Activated CD4-positive, alpha-beta T cell treated with anti-CD3 and anti-CD28 coated beads, Interleukin-2, amount 10 ng/mL, durations not matched to agents 7 days and 5 days (primary cell): ENCODE data around the gene NUCKS1. TPM values are rescaled to one million over a fixed set of nuclear protein-coding genes. Genes with fewer than 3 reads are reported as not detected.
A peak's percentile ranks its signal among the peaks of the same experiment; 100 is the strongest.

Experiments
- CTCF ChIA-PET: fragments of 350-600 bp; sonication (Branson Sonifier 250); formaldehyde crosslinking; loops from one replicate; lab custom pipeline; 2021; ENCODE audit warnings: antibody characterized with exemption; lab: Charles Lee
- POLR2A ChIA-PET: fragments of 350-600 bp; sonication (Branson Sonifier 250); formaldehyde crosslinking; loops from one replicate; lab custom pipeline; 2021; ENCODE audit warnings: antibody characterized with exemption; lab: Charles Lee
- DNase-seq: peaks from one replicate; pipeline ENCODE4 v3.0.0-alpha.2; 2020
- H3K27ac Mint-ChIP-seq: one replicate; pipeline ENCODE4 v1.8.0; 2021; ENCODE audit warnings: mild to moderate bottlenecking, moderate library complexity, mixed read lengths
- H3K27me3 Mint-ChIP-seq: one replicate; pipeline ENCODE4 v1.8.0; 2021; ENCODE audit warnings: mixed read lengths
- H3K36me3 Mint-ChIP-seq: one replicate; pipeline ENCODE4 v1.8.0; 2021; ENCODE audit warnings: low read depth, mixed read lengths
- H3K4me1 Mint-ChIP-seq: one replicate; pipeline ENCODE4 v1.8.0; 2021; ENCODE audit warnings: mixed read lengths
- H3K4me3 Mint-ChIP-seq: one replicate; pipeline ENCODE4 v1.8.0; 2021; ENCODE audit warnings: mild to moderate bottlenecking, moderate library complexity, mixed read lengths
- H3K9me3 Mint-ChIP-seq: one replicate; pipeline ENCODE4 v1.8.0; 2021; ENCODE audit warnings: mixed read lengths
- total RNA-seq, 2 experiments: library from RNA; stranded (reverse); gene quantifications; one replicate each; pipeline ENCODE4 v1.2.3, GENCODE V29; 2021

NUCKS1 gene
- total RNA-seq, 2 experiments from 2014 or later = 218 TPM

- Mint-ChIP-seq H3K4me1 (peaks cover 18% of the 10 kb centered on the region), H3K27ac (no peak overlapping the region), H3K36me3 (no peaks in the 10 kb centered on the region), H3K27me3 (no peaks in the 10 kb centered on the region), H3K9me3 (no peaks in the 10 kb centered on the region), H3K4me3 (no peak overlapping the region)
- POLR2A ChIA-PET = no interaction called here
- CTCF ChIA-PET = interaction anchor here (1.4 to 1.9 kb wide), 2 partner anchors 124 to 182 kb away, joined by 3 to 8 read pairs; no protein-coding TSS in a partner anchor
- DNase-seq = no peak
These were observed 33.4 kb upstream of the NUCKS1 start for GRCh38 chr1:205783433-205783795.

- Mint-ChIP-seq H3K4me1 (peaks cover 18% of the 10 kb centered on the region), H3K36me3 (no peaks in the 10 kb centered on the region), H3K27ac (peak overlapping the region; percentile 84), H3K4me3 (no peak overlapping the region), H3K27me3 (no peaks in the 10 kb centered on the region), H3K9me3 (no peaks in the 10 kb centered on the region)
- CTCF ChIA-PET = interaction anchor here (0.7 to 1.9 kb wide), 8 partner anchors 23 to 191 kb away, joined by 3 to 8 read pairs (median 3); no protein-coding TSS in a partner anchor
- POLR2A ChIA-PET = interaction anchor here (0.6 to 0.9 kb wide), 2 partner anchors 203 to 363 kb away, joined by 3 to 5 read pairs; no protein-coding TSS in a partner anchor
- DNase-seq = peak; percentile 44
These were observed 32.8 kb upstream of the NUCKS1 start for GRCh38 chr1:205782627-205783432.

DNA sequence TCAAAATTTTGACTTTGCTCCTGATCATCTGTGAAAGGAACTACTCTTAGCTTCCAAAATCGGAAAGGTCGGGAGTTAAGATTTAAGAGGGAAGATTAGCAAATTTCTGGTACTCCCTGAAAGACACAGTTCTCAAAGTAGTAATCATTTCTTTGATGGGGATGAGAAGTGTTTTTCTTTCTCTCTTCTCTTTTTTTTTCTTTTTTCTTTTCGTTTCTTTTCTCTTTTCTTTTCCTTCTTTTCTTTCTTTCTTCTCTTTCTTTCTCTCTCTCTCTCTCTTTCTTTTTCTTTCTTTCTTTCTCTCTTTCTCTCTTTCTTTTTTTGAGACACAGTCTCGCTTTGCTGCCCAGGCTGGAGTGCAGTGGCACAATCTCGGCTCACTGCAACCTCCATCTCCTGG, 30.4 kb upstream of the NUCKS1 start:
- no peak overlapping the region for H3K27ac Mint-ChIP-seq
- CTCF ChIA-PET = no interaction called here

GRCh38 chr1:205777994-205778393, 28.0 kb upstream of the NUCKS1 start:
- no peaks in the 10 kb centered on the region for H3K27me3 Mint-ChIP-seq
- H3K36me3 Mint-ChIP-seq = peaks cover 4% of the 10 kb centered on the region
- H3K9me3 Mint-ChIP-seq = no peaks in the 10 kb centered on the region
- no peak overlapping the region for H3K4me3 Mint-ChIP-seq
- no peak overlapping the region for H3K27ac Mint-ChIP-seq
- ChIA-PET POLR2A (interaction anchor here (0.6 kb wide), 1 partner anchor 12 kb away, joined by 3 read pairs; no protein-coding TSS in a partner anchor), CTCF (interaction anchor here (0.9 kb wide), 1 partner anchor 10 kb away, joined by 3 read pairs; no protein-coding TSS in a partner anchor)
- H3K4me1 Mint-ChIP-seq = peaks cover 43% of the 10 kb centered on the region
- DNase-seq = no peak

More for the DNA sequence above, 30.4 kb upstream of the NUCKS1 start:
- H3K36me3 Mint-ChIP-seq = no peaks in the 10 kb centered on the region
- H3K9me3 Mint-ChIP-seq = no peaks in the 10 kb centered on the region
- DNase-seq = no peak
- H3K4me3 Mint-ChIP-seq = no peak overlapping the region
- H3K4me1 Mint-ChIP-seq = peaks cover 33% of the 10 kb centered on the region
- no peaks in the 10 kb centered on the region for H3K27me3 Mint-ChIP-seq
- POLR2A ChIA-PET = no interaction called here

DNA sequence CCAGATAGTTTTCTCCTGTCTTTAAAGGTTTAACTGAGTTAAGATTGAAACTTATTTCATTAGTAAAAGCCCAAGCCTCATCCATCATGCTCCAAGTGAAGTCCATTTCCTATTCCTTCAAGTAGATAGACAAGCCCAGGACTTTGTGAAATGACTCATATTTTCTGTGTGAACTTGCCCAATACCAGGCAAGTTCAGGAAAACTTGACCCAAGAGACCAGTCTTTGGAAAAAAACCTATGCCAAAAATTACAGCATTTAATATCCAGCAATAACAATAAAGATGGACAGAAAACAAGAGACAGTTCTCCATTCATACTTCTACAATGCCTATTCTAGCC, 25.7 kb upstream of the NUCKS1 start:
- Mint-ChIP-seq H3K27me3 (no peaks in the 10 kb centered on the region), H3K4me3 (peak overlapping the region; percentile 91), H3K4me1 (peaks cover 52% of the 10 kb centered on the region), H3K27ac (peak overlapping the region; percentile 95), H3K36me3 (peaks cover 21% of the 10 kb centered on the region), H3K9me3 (no peaks in the 10 kb centered on the region)
- ChIA-PET CTCF (interaction anchor here (0.8 to 4.2 kb wide), 8 partner anchors 16 to 202 kb away, joined by 3 to 19 read pairs (median 3); no protein-coding TSS in a partner anchor), POLR2A (no interaction called here)
- DNase-seq = no peak

- Mint-ChIP-seq H3K27ac (peak within 1 kb of the TSS; percentile 95), H3K4me1 (peaks cover 55% of the 10 kb centered on the region)
These were observed 25.2 kb upstream of the NUCKS1 start, which contains the start of gene RAB29 for GRCh38 chr1:205775015-205775716. Gene RAB29, minus strand, starts transcription at chr1:205775482. Its CDS starts 526 bp downstream, at chr1:205774956.

DNA sequence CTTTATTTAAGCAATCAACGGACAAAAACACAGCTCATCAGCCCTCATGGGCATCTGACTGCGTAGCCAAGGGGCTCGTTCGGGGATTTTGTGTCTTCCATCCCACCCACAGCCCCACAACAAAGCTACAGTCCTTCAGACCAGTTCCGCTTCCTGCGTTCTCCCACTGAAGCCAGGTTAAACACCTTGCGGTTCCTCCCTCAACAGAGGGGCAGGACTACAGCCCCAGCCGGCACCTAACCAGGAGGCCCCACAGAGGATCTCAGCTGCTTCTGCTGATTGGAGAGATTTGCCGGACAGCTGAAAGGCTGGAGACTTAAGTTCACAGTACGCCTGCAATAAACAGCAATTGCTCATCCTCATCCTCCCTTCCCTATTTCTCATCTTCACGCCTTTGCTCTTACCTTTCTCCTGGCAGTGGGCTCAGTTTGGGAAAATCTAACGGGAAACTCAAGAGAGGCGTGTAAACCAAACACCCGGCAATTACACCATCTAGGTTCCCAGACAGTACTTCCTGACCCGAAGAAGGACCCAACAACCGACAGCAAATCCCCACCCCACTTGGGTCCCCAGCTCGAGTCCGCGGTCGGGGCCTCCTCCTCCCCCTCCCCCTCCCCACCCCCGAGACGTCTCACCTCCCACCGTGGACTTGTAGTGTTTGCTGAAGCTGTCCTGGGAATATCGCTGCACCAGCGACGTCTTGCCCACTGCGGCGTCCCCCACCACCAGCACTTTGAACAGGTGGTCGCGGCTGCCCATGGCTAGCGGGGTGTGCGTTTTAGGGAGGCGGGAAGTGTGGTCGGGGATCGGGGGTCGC, 24.4 kb upstream of the NUCKS1 start:
- POLR2A ChIA-PET = interaction anchor here (0.8 kb wide), 1 partner anchor 25 kb away, joined by 5 read pairs; no protein-coding TSS in a partner anchor
- H3K9me3 Mint-ChIP-seq = no peaks in the 10 kb centered on the region
- peaks cover 58% of the 10 kb centered on the region for H3K4me1 Mint-ChIP-seq
- H3K27me3 Mint-ChIP-seq = no peaks in the 10 kb centered on the region
- H3K36me3 Mint-ChIP-seq = peaks cover 34% of the 10 kb centered on the region
- CTCF ChIA-PET = interaction anchor here (1.1 to 4.2 kb wide), 8 partner anchors 9 to 203 kb away, joined by 3 to 19 read pairs (median 4); partner anchors contain the start of gene SLC45A3
- DNase-seq = peak; percentile 49
- H3K4me3 Mint-ChIP-seq = peak overlapping the region; percentile 91
- H3K27ac Mint-ChIP-seq = peak overlapping the region; percentile 95

More at GRCh38 chr1:205775015-205775716, 25.2 kb upstream of the NUCKS1 start, which contains the start of gene RAB29:
- DNase-seq = peak; percentile 93
- Mint-ChIP-seq H3K4me3 (peak within 1 kb of the TSS; percentile 91), H3K36me3 (peaks cover 26% of the 10 kb centered on the region), H3K9me3 (no peaks in the 10 kb centered on the region), H3K27me3 (no peaks in the 10 kb centered on the region)
- ChIA-PET POLR2A (no interaction called here), CTCF (interaction anchor here (1.0 to 4.2 kb wide), 10 partner anchors 10 to 202 kb away, joined by 3 to 19 read pairs (median 3); partner anchors contain the start of gene SLC45A3)

GRCh38 chr1:205772607-205773032, 22.6 kb upstream of the NUCKS1 start:
- no peaks in the 10 kb centered on the region for H3K27me3 Mint-ChIP-seq
- no peaks in the 10 kb centered on the region for H3K9me3 Mint-ChIP-seq
- peak overlapping the region; percentile 23 for H3K27ac Mint-ChIP-seq
- peaks cover 47% of the 10 kb centered on the region for H3K36me3 Mint-ChIP-seq
- no peak for DNase-seq
- peaks cover 55% of the 10 kb centered on the region for H3K4me1 Mint-ChIP-seq
- POLR2A ChIA-PET = no interaction called here
- CTCF ChIA-PET = interaction anchor here (0.6 to 4.2 kb wide), 4 partner anchors 15 to 28 kb away, joined by 3 to 19 read pairs (median 4); no protein-coding TSS in a partner anchor
- H3K4me3 Mint-ChIP-seq = peak overlapping the region; percentile 40

- ChIA-PET CTCF (no interaction called here), POLR2A (no interaction called here)
- no peak overlapping the region for H3K4me3 Mint-ChIP-seq
- H3K27ac Mint-ChIP-seq = peak overlapping the region; percentile 43
- no peaks in the 10 kb centered on the region for H3K27me3 Mint-ChIP-seq
- DNase-seq = no peak
- H3K36me3 Mint-ChIP-seq = peaks cover 57% of the 10 kb centered on the region
- peaks cover 57% of the 10 kb centered on the region for H3K4me1 Mint-ChIP-seq
- no peaks in the 10 kb centered on the region for H3K9me3 Mint-ChIP-seq
These were observed 20.6 kb upstream of the NUCKS1 start for GRCh38 chr1:205770618-205771017.

DNA sequence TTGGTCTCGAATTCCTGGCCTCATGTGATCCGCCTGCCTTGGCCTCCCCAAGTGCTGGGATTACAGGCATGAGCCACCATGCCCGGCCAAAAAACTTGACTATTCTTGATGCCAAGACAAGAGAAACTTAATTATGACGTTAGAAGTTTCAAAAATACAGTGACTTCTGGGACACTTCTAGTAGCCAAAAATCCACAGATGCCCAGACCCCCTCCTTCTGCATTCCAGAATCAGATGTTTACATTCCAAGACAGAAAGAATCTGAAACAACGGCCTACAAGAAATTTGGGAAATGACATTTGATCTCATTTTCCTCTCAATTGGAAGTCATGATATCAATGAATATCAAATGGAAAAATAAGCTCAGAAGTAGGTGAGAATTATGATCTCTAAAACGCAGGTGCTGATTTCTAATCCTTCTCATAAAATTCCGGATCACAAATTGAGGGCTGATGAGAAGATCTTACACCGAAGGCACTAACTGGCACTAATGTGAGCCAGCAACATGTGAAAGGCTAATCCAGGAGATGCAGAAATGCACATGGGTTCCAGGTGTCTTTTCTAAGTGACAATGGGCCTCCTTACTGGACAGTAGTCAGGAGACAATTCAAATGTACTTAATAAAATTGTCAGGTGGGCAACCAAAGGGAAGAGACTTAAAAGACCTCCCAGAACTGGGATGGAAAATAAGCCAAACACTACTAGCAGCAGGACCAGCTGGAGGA, 19.8 kb upstream of the NUCKS1 start:
- no peak for DNase-seq
- H3K27me3 Mint-ChIP-seq = no peaks in the 10 kb centered on the region
- POLR2A ChIA-PET = no interaction called here
- CTCF ChIA-PET = no interaction called here
- H3K27ac Mint-ChIP-seq = no peak overlapping the region
- H3K4me3 Mint-ChIP-seq = no peak overlapping the region
- H3K4me1 Mint-ChIP-seq = peaks cover 53% of the 10 kb centered on the region
- H3K9me3 Mint-ChIP-seq = no peaks in the 10 kb centered on the region
- peaks cover 56% of the 10 kb centered on the region for H3K36me3 Mint-ChIP-seq

GRCh38 chr1:205767248-205767647, 17.3 kb upstream of the NUCKS1 start:
- Mint-ChIP-seq H3K27ac (no peak overlapping the region), H3K36me3 (peaks cover 48% of the 10 kb centered on the region), H3K4me3 (no peak overlapping the region), H3K27me3 (no peaks in the 10 kb centered on the region), H3K4me1 (peaks cover 35% of the 10 kb centered on the region), H3K9me3 (no peaks in the 10 kb centered on the region)
- no peak for DNase-seq
- POLR2A ChIA-PET = no interaction called here
- CTCF ChIA-PET = no interaction called here
